Raji (cell line): ENCODE results near the gene ADAMTS6.

Experiments used
- POLR2A ChIP-seq: IDR thresholded peaks from 2 replicates; pipeline ENCODE4 v1.6.1; 2011; ENCODE audit warnings: low read depth, low read length, control low read depth; ENCODE audit not compliant: insufficient read depth

The ADAMTS6 gene

DNA sequence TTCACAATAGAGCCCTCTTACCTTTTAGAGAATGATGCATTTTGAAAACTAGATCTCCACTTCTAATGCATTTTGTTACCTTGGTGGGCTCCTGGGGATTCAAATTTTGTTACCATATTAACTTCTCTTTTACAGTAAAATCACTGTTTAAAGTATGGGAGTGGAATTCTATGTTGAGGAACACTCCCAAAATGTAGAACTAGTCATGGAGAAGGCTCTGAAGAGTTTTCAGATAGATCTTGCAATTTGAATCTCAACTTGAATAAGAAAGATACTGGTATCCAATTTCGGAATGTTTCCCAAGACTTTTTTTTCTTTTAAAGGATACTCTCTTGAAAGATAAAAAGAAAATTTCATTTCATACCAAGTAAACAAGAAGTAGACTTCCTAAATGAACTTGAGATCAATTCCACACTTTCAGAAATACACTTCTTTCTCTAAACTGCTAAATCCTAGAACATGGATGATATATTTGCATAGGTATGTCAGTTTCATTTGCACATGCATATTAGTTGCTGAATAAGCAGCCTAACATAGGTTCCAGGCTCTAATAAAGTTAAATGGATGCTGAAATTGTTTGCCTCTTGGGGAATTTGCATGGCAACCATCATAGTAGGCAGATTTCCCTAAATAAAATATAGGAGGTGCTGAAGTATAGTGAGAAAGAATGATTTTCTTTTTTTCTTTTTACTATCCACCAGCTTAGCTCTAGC lies 205.4 kb downstream of the ADAMTS6 start:
- no peak for TF ChIP-seq POLR2A

DNA sequence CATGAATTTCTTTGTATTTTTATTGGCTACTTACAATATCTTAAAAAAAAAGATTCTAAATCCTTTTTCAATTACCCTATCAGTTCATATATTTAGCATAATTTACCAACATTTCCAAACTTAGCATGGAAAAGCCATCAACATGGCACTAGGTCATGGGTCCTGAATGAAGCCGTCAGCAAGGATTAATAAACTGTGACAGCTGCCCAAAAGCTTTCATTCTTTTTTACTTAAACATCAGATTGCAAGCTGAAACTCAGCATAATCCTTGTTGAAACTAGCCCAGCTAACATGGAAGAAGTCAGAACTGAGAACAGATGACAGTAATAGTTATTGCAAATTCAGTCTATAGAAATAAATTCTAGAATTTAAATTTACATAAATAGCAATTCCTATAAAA lies 209.8 kb downstream of the ADAMTS6 start:
- TF ChIP-seq POLR2A: no peak

DNA sequence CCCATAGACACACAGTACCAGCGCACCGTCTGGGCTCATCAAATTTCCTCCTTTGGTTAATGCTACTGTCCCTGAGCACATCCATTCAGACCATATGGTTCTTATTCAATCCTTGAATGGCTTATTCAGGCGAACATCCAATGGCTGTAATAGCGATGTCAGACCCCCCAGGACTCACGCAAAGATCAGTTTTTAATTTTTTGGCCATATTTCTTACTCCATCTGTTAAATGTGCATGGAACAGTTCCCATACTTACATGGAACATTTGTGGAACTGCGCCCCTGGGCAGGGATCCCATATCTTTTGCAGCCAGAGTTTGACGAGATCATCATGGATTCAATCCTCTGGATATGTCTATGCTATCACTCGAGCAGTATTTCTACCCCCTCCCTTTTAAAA lies 213.2 kb downstream of the ADAMTS6 start:
- TF ChIP-seq POLR2A: no peak

DNA sequence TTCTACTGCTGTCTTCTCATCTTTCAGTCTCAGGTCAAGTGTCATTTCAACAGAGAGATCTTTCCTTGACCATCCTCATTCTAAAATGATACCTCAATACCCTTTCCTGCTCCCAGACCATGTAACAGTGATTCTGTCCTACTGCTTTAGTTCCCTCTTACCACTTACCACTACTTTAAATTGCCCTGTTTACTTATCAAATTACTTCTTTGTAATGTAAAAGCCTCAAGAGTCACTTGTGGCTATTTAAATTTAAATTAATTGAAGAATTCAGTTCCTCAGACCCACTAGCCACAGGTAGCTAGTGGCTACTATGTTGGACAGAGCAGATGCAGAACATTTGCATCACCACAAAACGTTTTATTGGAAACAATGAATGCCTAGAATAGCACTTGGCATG lies 217.3 kb downstream of the ADAMTS6 start:
- no peak for TF ChIP-seq POLR2A

DNA sequence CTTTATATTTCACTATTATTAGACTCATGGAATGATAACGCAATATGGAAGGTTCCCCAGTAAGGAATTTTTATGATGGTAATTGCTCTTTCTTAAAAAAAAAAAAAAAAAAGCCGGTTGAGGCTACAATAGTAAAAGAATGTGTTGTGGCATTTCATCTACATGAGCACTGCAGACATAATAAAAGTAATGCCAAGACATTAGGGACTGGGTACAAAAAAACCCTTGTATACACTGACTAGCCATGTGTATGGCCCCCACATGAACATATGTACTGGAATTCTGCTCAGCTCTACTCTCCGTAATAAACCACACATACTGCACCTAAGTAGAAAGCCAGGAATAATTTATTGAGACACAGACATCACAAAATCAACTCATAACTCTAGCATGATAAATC lies 218.4 kb downstream of the ADAMTS6 start:
- no peak for TF ChIP-seq POLR2A

DNA sequence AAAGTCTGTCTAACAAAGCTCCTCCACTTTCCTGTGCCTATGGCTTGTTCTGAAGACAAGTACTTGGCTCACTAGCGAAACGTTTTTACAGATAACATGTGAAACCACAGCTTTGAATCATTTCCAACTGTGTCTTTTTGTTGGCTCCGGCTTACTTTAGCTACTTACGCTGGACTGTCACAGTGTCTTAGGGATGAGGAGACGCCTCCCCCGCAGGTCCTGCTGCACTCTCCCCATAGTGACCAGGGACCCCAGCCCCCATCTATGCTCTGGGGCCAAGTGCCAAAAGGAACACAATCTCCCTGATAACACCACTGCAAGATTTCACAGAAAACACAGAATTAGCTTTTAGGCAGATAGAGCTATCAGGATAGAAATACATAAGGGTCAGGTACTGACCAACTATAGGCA lies 219.1 kb downstream of the ADAMTS6 start:
- no peak for TF ChIP-seq POLR2A

DNA sequence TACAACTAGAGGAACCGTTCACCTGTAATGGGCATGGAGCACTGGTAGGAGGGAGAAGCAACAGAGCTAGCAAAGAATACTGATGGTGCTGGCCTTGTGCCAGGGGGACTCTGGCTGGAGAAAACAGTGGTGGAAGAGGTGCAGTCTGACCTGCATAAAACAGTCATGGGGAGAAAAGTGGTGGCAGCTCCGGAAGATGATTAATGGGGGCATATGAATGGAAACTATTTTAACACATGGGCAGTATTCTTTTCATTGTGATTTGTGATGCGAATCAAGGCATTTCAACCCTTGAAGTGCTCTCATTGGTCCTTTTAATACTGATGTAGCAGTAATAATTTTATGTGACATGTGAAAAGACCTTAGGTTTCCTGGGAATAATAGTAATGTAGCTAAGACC lies 219.6 kb downstream of the ADAMTS6 start:
- no peak for TF ChIP-seq POLR2A

DNA sequence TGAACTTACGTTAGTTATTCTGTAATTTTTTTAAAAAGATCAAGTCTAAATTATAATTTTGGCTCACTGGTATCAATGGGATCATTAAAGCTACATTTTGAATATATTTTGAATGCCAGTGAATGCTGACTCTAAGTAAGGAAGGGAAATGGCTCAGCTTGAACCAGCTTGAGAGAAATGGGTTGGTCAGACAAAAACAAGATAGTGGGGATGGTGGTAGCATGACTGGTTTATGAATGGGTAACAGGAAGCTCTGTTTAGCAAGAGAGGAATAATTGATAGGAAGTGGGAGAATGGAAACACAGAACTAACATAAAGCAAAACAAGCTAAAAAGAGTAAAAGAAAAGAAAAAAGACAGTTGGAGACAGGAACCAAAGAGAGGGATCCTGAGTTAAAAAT lies 220.2 kb downstream of the ADAMTS6 start:
- no peak for TF ChIP-seq POLR2A

DNA sequence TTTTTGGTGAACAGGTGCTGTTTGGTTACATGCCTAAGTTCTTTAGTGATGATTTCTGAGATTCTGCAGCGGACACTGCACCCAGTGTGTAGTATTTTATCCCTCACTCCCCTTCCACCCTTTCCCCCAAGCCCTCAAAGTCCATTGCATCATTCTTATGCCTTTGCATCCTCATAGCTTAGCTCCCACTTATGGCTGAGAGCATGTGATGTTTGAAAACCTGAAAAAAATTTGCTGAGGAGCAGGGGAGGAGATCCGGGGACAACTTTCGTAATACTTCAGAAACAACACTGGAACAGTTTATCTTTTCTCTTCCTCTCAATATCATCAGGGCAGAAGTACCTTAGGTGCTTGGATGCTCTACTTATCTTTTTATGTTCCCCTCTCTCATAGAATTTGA lies 226.4 kb downstream of the ADAMTS6 start:
- TF ChIP-seq POLR2A: no peak

DNA sequence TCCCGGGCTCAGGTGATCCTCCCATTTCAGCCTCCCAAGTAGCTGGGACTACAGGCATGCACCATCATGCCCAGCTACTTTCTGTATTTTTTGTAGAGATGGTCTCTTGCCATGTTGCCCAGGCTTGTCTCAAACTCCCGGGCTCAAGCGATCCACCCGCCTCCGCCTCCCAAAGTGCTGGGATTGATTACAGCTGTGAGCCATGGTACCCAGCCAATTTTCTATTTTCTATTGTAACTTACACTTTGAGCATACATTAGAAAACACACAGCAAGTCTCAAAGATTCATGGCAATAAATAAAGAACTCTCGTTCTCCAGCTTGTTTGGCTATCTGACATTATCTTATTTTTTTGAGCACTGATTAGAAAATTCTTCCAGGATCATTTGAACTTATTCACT lies 228.7 kb downstream of the ADAMTS6 start:
- no peak for TF ChIP-seq POLR2A

DNA sequence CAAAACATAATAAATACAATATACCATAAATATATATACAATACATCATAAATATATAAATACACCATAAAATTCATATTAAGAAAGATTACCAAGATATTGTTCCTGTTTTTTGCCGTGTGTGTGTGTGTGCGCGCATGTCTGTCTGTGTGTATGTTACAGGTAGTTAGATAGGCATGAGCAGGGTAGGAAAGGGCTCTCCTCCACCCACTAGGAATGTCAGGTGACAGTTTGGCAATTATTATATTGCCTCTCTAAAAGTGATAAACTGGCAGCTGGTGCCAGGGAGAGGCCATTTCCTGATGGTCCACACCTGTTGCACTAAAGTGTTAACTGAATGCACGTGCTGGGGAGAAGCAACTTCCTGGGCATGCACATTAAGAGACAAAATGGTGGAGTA lies 232.8 kb downstream of the ADAMTS6 start:
- no peak for TF ChIP-seq POLR2A

DNA sequence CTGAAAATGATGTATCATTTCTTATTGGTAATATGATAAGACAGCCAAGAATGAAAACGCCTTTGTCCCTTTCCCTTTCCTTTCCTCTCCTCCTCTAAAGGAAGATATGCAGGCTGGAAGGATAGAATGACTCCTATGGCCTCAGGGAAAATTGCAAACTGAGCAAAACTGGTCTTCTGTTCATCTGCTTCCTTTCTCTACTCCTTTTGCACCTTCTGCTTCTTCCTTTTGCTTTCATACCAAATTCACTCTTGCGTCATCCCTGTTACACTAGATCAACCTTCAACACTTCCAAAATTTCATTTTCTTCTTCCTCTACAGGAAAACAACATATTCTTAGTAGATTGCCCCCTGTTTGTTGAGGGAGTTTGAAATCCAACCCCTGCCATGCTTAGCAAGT lies 234.1 kb downstream of the ADAMTS6 start:
- no peak for TF ChIP-seq POLR2A

DNA sequence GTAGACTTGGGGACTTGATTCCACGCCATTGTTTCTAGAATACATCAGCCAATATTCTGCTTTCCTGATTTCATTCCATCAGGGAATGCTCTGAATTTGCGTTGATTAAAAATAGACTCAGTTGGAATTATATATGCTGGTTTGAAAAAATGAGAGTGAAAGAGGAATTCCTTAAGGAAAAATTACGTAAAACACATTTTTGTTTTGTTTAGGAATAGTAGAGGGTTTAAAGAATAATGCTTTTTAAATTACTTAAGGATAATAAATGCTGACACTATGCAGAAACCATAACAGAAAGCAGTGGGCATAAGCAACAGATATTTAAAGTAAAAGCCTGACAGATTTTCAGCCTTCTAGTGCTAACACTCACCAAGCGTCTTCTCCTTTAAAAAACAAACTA lies 235.0 kb downstream of the ADAMTS6 start:
- no peak for TF ChIP-seq POLR2A

DNA sequence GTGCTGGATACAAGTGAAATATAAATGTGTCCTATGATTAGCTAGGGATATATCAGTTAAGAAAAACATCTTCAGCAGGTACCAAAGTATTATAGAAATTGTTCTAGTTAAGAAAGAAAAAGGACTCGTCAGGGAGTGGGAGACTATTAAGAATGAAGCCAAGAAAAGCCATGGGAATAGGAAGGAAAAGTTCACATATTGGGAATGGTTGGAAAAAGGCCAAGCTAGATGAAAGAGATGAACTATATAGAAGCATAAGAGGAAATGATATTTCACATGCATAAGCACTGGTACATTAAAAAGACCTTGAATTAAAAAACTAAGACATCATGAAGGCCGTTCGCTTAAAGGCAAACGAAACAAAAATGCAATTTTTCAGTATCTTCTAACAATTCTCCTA lies 237.7 kb downstream of the ADAMTS6 start:
- TF ChIP-seq POLR2A: no peak

DNA sequence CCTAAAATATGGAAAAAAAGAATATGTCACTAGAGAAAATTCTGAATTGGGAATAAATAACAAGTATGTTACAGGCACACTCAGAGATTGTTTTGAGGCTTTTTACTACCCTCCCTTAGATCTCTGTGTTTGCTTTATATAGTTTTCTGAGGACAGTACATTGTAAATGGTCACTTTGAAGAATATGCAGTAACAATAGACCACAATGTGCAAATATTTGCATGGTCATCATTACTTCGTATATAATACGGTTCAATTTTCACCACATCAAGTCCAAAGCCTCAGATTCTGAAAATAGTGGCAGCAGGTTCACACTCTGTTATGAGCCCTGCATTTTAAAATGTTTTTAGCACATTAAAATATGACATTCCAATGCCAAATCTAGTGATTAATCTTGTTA lies 238.6 kb downstream of the ADAMTS6 start:
- no peak for TF ChIP-seq POLR2A

DNA sequence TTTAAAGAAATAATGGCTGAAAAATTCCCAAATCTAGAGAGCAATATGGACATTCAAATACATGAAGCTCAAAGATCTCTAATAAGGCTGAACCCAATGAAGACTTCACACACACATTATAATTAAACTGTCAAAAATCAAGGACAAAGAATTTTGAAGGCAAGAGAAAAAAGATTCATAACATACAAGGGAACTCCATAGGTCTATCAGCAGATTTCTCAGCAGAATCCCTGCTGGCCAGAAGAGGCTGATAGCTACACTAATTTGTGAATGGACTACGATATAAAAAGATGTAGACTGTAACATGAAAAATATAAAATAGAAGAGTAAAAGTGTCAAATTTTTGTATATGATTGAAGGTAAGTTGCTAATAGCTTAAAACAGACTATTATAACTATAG lies 251.9 kb downstream of the ADAMTS6 start:
- no peak for TF ChIP-seq POLR2A

DNA sequence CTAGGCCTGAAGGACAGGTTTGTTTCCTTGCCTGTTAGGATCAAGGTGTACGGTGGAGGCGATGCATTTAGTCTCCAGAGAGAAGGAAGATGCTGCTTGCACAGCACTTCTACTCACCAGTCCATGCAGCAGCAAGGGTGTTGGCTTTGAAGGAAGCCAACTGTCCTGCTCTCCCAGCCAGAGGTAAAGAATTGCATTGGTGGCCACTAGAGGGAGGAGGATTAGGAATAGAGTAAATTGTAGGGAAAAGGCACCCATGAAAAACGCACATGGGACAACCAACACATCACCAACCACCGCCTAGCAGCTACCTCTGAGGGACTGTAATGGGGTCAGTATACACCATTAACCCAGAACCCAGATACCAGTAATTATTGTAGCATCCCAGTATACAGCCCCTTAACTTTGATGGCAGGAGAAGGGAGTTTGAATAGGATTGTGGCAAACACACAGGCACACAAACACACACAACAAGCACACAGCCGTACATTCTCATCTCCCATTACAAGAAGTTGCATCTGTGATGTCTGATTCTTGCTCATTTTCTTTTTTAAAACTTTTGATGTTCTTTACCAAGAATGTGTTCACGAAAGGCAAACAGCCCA lies 267.7 kb downstream of the ADAMTS6 start:
- TF ChIP-seq POLR2A: no peak
